H1 (cell line): Measurements from ENCODE around the gene WDCP. TPM values are rescaled to one million over a fixed set of nuclear protein-coding genes. Genes with fewer than 3 reads are reported as not detected.
A peak's percentile ranks its signal among the peaks of the same experiment; 100 is the strongest.

Experiments
- CTCF ChIA-PET: fragments of 300-600 bp; sonication (Branson Sonifier 250); formaldehyde crosslinking; loops from one replicate; lab custom pipeline; 2021; ENCODE audit not compliant: partially characterized antibody; lab: Charles Lee
- POLR2A ChIA-PET: fragments of 300-600 bp; sonication (Branson Sonifier 250); formaldehyde crosslinking; loops from one replicate; lab custom pipeline; 2021; ENCODE audit warnings: inconsistent platforms; ENCODE audit not compliant: partially characterized antibody; lab: Charles Lee
- DNase-seq, 2 experiments: peaks; one replicate each; pipeline versions ENCODE4 v3.0.0 to v3.0.0-alpha.2; 2010 to 2022; ENCODE audit warnings: low spot score in 2 of 2, low read depth in 1 of 2, mixed read lengths in 1 of 2
- FAIRE-seq: peaks from 2 replicates; lab custom pipeline; 2011; peaks lifted over from hg19 to GRCh38; lab: Jason Lieb, UNC
- H2AFZ ChIP-seq: 2 replicates; pipeline ENCODE4 v1.8.1; 2012; ENCODE audit warnings: low read length, inconsistent platforms
- H2AK5ac ChIP-seq: 2 replicates; pipeline ENCODE4 v1.6.1; 2013; ENCODE audit warnings: low read depth, low read length
- H2BK120ac ChIP-seq: replicated peaks from 2 replicates; pipeline ENCODE3; 2013; ENCODE audit warnings: low read depth, low read length, inconsistent platforms
- H2BK12ac ChIP-seq: 2 replicates; pipeline ENCODE4 v1.6.1; 2013; ENCODE audit warnings: low read depth, low read length
- H2BK15ac ChIP-seq: 2 replicates; pipeline ENCODE4 v1.6.1; 2013; ENCODE audit warnings: low read length
- H2BK20ac ChIP-seq: 2 replicates; pipeline ENCODE4 v1.6.1; 2013; ENCODE audit warnings: low read length
- H2BK5ac ChIP-seq: 2 replicates; pipeline ENCODE4 v1.6.1; 2013; ENCODE audit warnings: low read depth, low read length
- H3K14ac ChIP-seq: 2 replicates; pipeline ENCODE4 v1.6.1; 2013; ENCODE audit warnings: inconsistent platforms; ENCODE audit not compliant: insufficient read length
- H3K18ac ChIP-seq: 2 replicates; pipeline ENCODE4 v1.6.1; 2013; ENCODE audit warnings: low read length; ENCODE audit errors: extremely low read depth
- H3K23ac ChIP-seq: 2 replicates; pipeline ENCODE4 v1.6.1; 2013; ENCODE audit warnings: inconsistent platforms; ENCODE audit not compliant: insufficient read length
- H3K23me2 ChIP-seq: 2 replicates; pipeline ENCODE4 v1.6.1; 2013; ENCODE audit warnings: low read depth, low read length
- H3K27ac ChIP-seq: 2 replicates; pipeline ENCODE4 v1.6.1; 2011; ENCODE audit warnings: low read depth, low read length, inconsistent platforms
- H3K27me3 ChIP-seq, 4 experiments: replicated peaks in 1 of 4; 1 replicate in 1 of 4; 2 replicates in 3 of 4; pipeline versions ENCODE4 v1.6.1 to v1.8.1; 2011 to 2013; ENCODE audit warnings: low read length in 3 of 4, mild to moderate bottlenecking in 3 of 4, inconsistent platforms in 2 of 4, mixed read lengths in 2 of 4, moderate library complexity in 1 of 4; ENCODE audit not compliant: control insufficient read depth in 3 of 4, insufficient read depth in 3 of 4; ENCODE audit errors: extremely low read depth in 1 of 4
- H3K36me3 ChIP-seq, 4 experiments: 2 replicates each; pipeline versions ENCODE4 v1.6.1 to v1.8.1; 2011 to 2013; ENCODE audit warnings: mild to moderate bottlenecking in 4 of 4, low read length in 3 of 4, moderate library complexity in 2 of 4, control low read depth in 1 of 4, inconsistent platforms in 1 of 4; ENCODE audit not compliant: insufficient read depth in 4 of 4, control insufficient read depth in 2 of 4
- H3K4ac ChIP-seq: replicated peaks from 2 replicates; pipeline ENCODE3; 2013; ENCODE audit warnings: low read length, low read depth, mixed read lengths, inconsistent platforms; ENCODE audit not compliant: insufficient read length
- H3K4me1 ChIP-seq, 4 experiments: replicated peaks in 1 of 4; 1 replicate in 1 of 4; 2 replicates in 3 of 4; pipeline versions ENCODE4 v1.6.1 to v1.8.1; 2011 to 2013; ENCODE audit warnings: low read length in 3 of 4, inconsistent platforms in 2 of 4, mixed read lengths in 1 of 4; ENCODE audit not compliant: insufficient read depth in 4 of 4, control insufficient read depth in 3 of 4
- H3K4me2 ChIP-seq, 2 experiments: 2 replicates each; pipeline versions ENCODE4 v1.6.1 to v1.8.1; 2011 to 2013; ENCODE audit warnings: low read depth in 2 of 2, low read length in 2 of 2, control low read depth in 1 of 2, inconsistent platforms in 1 of 2, mild to moderate bottlenecking in 1 of 2; ENCODE audit not compliant: insufficient read depth in 1 of 2
- H3K4me3 ChIP-seq, 4 experiments: fragments of 200-600, 300-600 bp in 1 of 4; sonication (generic), shearing (Covaris generic), sonication (Bioruptor Twin) in 1 of 4; 2 replicates each; pipeline versions ENCODE4 v1.5.1 to v1.8.1; 2011 to 2016; ENCODE audit warnings: low read length in 4 of 4, low read depth in 3 of 4, control low read depth in 2 of 4, inconsistent platforms in 2 of 4, mild to moderate bottlenecking in 2 of 4, mixed read lengths in 1 of 4, moderate library complexity in 1 of 4; ENCODE audit not compliant: insufficient read depth in 2 of 4; ENCODE audit errors: extremely low read depth in 1 of 4
- H3K56ac ChIP-seq: replicated peaks from 2 replicates; pipeline ENCODE3; 2013; ENCODE audit warnings: low read depth, mild to moderate bottlenecking, mixed read lengths, low read length, inconsistent platforms; ENCODE audit not compliant: insufficient read length
- H3K79me1 ChIP-seq: 2 replicates; pipeline ENCODE4 v1.6.1; 2013; ENCODE audit warnings: low read depth, low read length, control low read depth
- H3K79me2 ChIP-seq, 2 experiments: 2 replicates each; pipeline versions ENCODE4 v1.6.1 to v1.8.1; 2012 to 2013; ENCODE audit warnings: low read length in 2 of 2, mild to moderate bottlenecking in 2 of 2, inconsistent platforms in 1 of 2; ENCODE audit not compliant: insufficient read depth in 2 of 2, control insufficient read depth in 1 of 2
- H3K9ac ChIP-seq, 4 experiments: replicated peaks in 1 of 4; 1 replicate in 1 of 4; 2 replicates in 3 of 4; pipeline versions ENCODE4 v1.6.1 to v1.8.1; 2011 to 2013; ENCODE audit warnings: low read depth in 3 of 4, low read length in 3 of 4, control low read depth in 2 of 4, mild to moderate bottlenecking in 2 of 4, moderate library complexity in 2 of 4, inconsistent platforms in 1 of 4; ENCODE audit errors: extremely low read depth in 1 of 4
- H3K9me3 ChIP-seq, 2 experiments: 2 replicates each; pipeline versions ENCODE4 v1.6.1 to v1.8.1; 2012 to 2013; ENCODE audit warnings: mild to moderate bottlenecking in 2 of 2, moderate library complexity in 2 of 2, control low read depth in 1 of 2, inconsistent platforms in 1 of 2, low read depth in 1 of 2, low read length in 1 of 2, mixed read lengths in 1 of 2; ENCODE audit not compliant: insufficient read depth in 2 of 2
- H4K20me1 ChIP-seq, 2 experiments: replicated peaks in 1 of 2; 2 replicates each; pipeline versions ENCODE3 to v1.8.1; 2011 to 2013; ENCODE audit warnings: inconsistent platforms in 2 of 2, low read length in 2 of 2, mild to moderate bottlenecking in 1 of 2; ENCODE audit not compliant: insufficient read depth in 2 of 2, control insufficient read depth in 1 of 2
- H4K5ac ChIP-seq: 2 replicates; pipeline ENCODE4 v1.6.1; 2013; ENCODE audit warnings: low read length, low read depth, mixed read lengths, inconsistent platforms; ENCODE audit not compliant: insufficient read length
- H4K8ac ChIP-seq: 2 replicates; pipeline ENCODE4 v1.8.0; 2013; ENCODE audit warnings: mild to moderate bottlenecking, moderate library complexity, low read length, inconsistent platforms; ENCODE audit not compliant: insufficient read depth; ENCODE audit errors: extremely low read depth
- H4K91ac ChIP-seq: replicated peaks from 2 replicates; pipeline ENCODE3; 2013; ENCODE audit warnings: low read length, mixed read lengths, inconsistent platforms; ENCODE audit not compliant: insufficient read length
- JUND ChIP-seq: IDR thresholded peaks from 2 replicates; pipeline ENCODE4 v1.6.1; 2011; ENCODE audit warnings: mild to moderate bottlenecking, improper control_type of control experiment, low read length
- KDM5A ChIP-seq: fragments of 200-600 bp; IDR thresholded peaks from 2 replicates; pipeline ENCODE4 v1.7.1; 2012; ENCODE audit warnings: mild to moderate bottlenecking, low read length, inconsistent platforms, mixed read lengths
- MAFK ChIP-seq: IDR thresholded peaks from 2 replicates; pipeline ENCODE4 v1.6.1; 2012; ENCODE audit warnings: low read depth, mild to moderate bottlenecking, improper control_type of control experiment, low read length
- MAX ChIP-seq: IDR thresholded peaks from 2 replicates; pipeline ENCODE4 v1.6.1; 2012; ENCODE audit warnings: inconsistent platforms
- NRF1 ChIP-seq: IDR thresholded peaks from 2 replicates; pipeline ENCODE4 v1.6.1; 2011; ENCODE audit warnings: mild to moderate bottlenecking, low read depth, low read length, improper control_type of control experiment
- POLR2A ChIP-seq, 2 experiments: IDR thresholded peaks; 1 replicate in 1 of 2; 2 replicates in 1 of 2; pipeline ENCODE4 v1.6.1; 2011; ENCODE audit warnings: low read depth in 2 of 2, low read length in 2 of 2, mild to moderate bottlenecking in 2 of 2; ENCODE audit errors: control extremely low read depth in 1 of 2
- RAD21 ChIP-seq, 2 experiments: IDR thresholded peaks in 1 of 2; conservative IDR thresholded peaks in 1 of 2; 2 replicates each; pipeline ENCODE4 v1.6.1; 2011; ENCODE audit warnings: low read depth in 2 of 2, low read length in 2 of 2, improper control_type of control experiment in 1 of 2, inconsistent platforms in 1 of 2, mild to moderate bottlenecking in 1 of 2, moderate library complexity in 1 of 2
- SUZ12 ChIP-seq: fragments of 200-600 bp; sonication (generic); IDR thresholded peaks from 2 replicates; pipeline ENCODE4 v1.6.1; 2012; ENCODE audit warnings: mild to moderate bottlenecking, inconsistent platforms, low read length, moderate library complexity, mixed read lengths
- WGBS, 2 experiments: shearing (Covaris generic) in 1 of 2; methylation state at CpG; one replicate each; pipeline versions ENCODE4 v1.1.6 to v1.1.7; 2013 to 2015; ENCODE audit warnings: low lambda C conversion rate in 2 of 2, mixed read lengths in 2 of 2, inconsistent platforms in 1 of 2, low coverage in 1 of 2, missing lambda C conversion rate in 1 of 2; ENCODE audit not compliant: insufficient replicate concordance in 2 of 2, insufficient coverage in 1 of 2, insufficient read length in 1 of 2; ENCODE audit errors: extremely low coverage in 1 of 2, missing lambda C conversion rate in 1 of 2; 5-methylcytosine and 5-hydroxymethylcytosine counted together
- polyA plus RNA-seq, 7 experiments: library from polyadenylated mRNA; depleted of rRNA in 3 of 7; stranded (reverse) in 5 of 7; unstranded in 2 of 7; fragments of >200 nt in 5 of 7; fragments of 200-250 nt in 2 of 7; gene quantifications; 1 replicate in 5 of 7; 2 replicates in 1 of 7; 4 replicates in 1 of 7; pipeline versions ENCODE4 v1.2.1 to v1.2.3, GENCODE V29; 2011 to 2013; ENCODE audit warnings: missing spikeins in 2 of 7, mixed read lengths in 2 of 7
- total RNA-seq: library from RNA; stranded (reverse); fragmentation: NEBNext Ultra II Directional; extraction: Animal tissue kit (Norgen Biotek cat#: 25700); gene quantifications from 2 replicates; pipeline ENCODE4 v1.2.1, GENCODE V29; 2021

The WDCP gene
- total and polyA plus RNA-seq, 2 of the 8 experiments (the other 6 are each of a cell fraction or from before 2014, with no cell fraction given), result 19.2 to 40.1 TPM

GRCh38 chr2:24021122-24021998 is 25.8 kb downstream of the WDCP start:
- Histone ChIP-seq H3K79me2 (peaks cover 0 to 5% of the 10 kb centered on the region in 2 experiments; a peak in 1 of 4 replicates), H3K23me2 (no peaks in the 10 kb centered on the region), H3K27me3 (no peaks in the 10 kb centered on the region), H3K4me3 (no peak overlapping the region), H3K9me3 (no peaks in the 10 kb centered on the region), H3K4ac (no peak overlapping the region), H3K4me2 (no peak overlapping the region), H3K23ac (no peak overlapping the region), H3K27ac (no peak overlapping the region), H4K91ac (no peak overlapping the region), H4K5ac (no peak overlapping the region), H2BK15ac (peak overlapping the region; percentile 46; the same call in 1 of the 2 replicates), H4K8ac (0 out of 2 replicates have a peak overlapping the region, but pooled peaks have one; percentile 22), H3K56ac (no peak overlapping the region), H2BK120ac (no peak overlapping the region), H3K9ac (no peak overlapping the region), H2BK5ac (peak overlapping the region; percentile 67), H3K14ac (no peak overlapping the region), H2BK20ac (0 out of 2 replicates have a peak overlapping the region, but pooled peaks have one; percentile 37), H3K36me3 (peaks cover 0 to 14% (median 3%) of the 10 kb centered on the region in 4 experiments; a peak in 3 of 8 replicates), H4K20me1 (no peaks in the 10 kb centered on the region), H3K79me1 (peaks cover 6% of the 10 kb centered on the region; the same call in 1 of the 2 replicates), H2BK12ac (peak overlapping the region; percentile 44; the same call in 1 of the 2 replicates), H2AFZ (no peak overlapping the region), H3K4me1 (peaks cover 11 to 38% (median 18%) of the 10 kb centered on the region in 4 experiments), H3K18ac (peak overlapping the region; percentile 48; the same call in 1 of the 2 replicates), H2AK5ac (no peak overlapping the region)
- ChIA-PET CTCF (interaction anchor here (0.5 to 3.4 kb wide), 19 partner anchors 9 to 197 kb away, joined by 3 to 31 read pairs (median 4); partner anchors contain the start of genes MFSD2B and TP53I3), POLR2A (interaction anchor here (1.1 to 2.1 kb wide), 5 partner anchors 12 to 95 kb away, joined by 3 to 8 read pairs (median 4); partner anchors contain the start of gene ATAD2B)
- WGBS, 2 experiments, result 78% methylated on average over 19 of the region's 19 CpGs; no CpG with 5 or more reads in 1 of the 2 experiments
- DNase-seq (peak; percentile 43 to 83), FAIRE-seq (no peak)
- TF ChIP-seq SUZ12, result no peak
- peak; percentile 48; the same call in 1 of the 2 replicates for TF ChIP-seq MAX
- TF ChIP-seq KDM5A, result no peak
- peak in 1 of 2 experiments; percentile 18; a peak in 1 of 3 replicates for TF ChIP-seq POLR2A (IDR thresholded peaks at IDR 0.05; ENCODE audit: control extremely low read depth in 1 of 2, low read depth in 2 of 2, low read length in 2 of 2)
- TF ChIP-seq NRF1, result no peak
- no peak for TF ChIP-seq JUND
- peak; percentile 93 to 95 for TF ChIP-seq RAD21 (IDR thresholded peaks at IDR 0.05 in 1 of 2, conservative IDR thresholded peaks at IDR 0.05 in 1 of 2; ENCODE audit: low read depth in 2 of 2, low read length in 2 of 2)
- TF ChIP-seq MAFK, result no peak
